ENCODE measurements around the gene HLA-DOB. TPM values are rescaled to one million over a fixed set of nuclear protein-coding genes. Genes with fewer than 3 reads are reported as not detected.
A peak's percentile ranks its signal among the peaks of the same experiment; 100 is the strongest.
"Not testable (repeated sequence)": the region's sequence is repeated elsewhere in the genome, so short reads cannot be mapped to it uniquely, and the experiment has no call there.

Gene HLA-DOB
- polyA plus RNA-seq, 2 donors, result 0.75 to 1.9 TPM

DNA sequence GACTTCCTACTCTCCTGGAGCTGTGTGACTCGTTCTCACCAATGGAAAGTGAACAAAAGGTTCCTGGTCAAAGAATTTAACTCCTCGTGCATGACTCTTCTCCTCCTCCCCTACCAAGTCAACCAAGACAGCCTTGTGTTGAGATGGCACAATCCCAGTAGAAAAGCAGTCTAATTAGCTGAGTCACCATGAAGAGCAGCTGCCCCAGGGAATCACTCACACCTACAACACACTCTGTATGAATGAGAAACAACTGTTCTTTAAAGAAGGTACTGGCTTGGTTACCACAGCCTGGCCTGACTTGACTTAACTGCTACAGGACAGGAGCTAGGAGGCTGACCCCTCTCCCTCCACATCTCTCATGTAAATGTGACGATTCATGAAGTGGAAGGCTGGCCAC, 2.9 kb upstream of the HLA-DOB start:
- peak overlapping the region; percentile 59 to 61 for H3K27ac ChIP-seq (ENCODE audit: low read depth in 2 of 2, low read length in 1 of 2)
- no peaks in the 10 kb centered on the region for H3K9me3 ChIP-seq (ENCODE audit: control insufficient read depth in 2 of 2, insufficient read depth in 1 of 2, low read depth in 1 of 2, low read length in 1 of 2)
- 50 to 57% methylated on average over 3 of the region's 3 CpGs for WGBS, 2 donors
- H3K4me1 ChIP-seq (ENCODE audit: control insufficient read depth in 2 of 2, insufficient read depth in 2 of 2, low read length in 1 of 2), result peaks cover 0 to 8% of the 10 kb centered on the region in 2 donors
- H3K36me3 ChIP-seq (ENCODE audit: control insufficient read depth in 2 of 2, insufficient read depth in 2 of 2, low read length in 1 of 2), result no peaks in the 10 kb centered on the region
- no peak overlapping the region for H3K4me3 ChIP-seq (ENCODE audit: low read depth in 1 of 2, low read length in 2 of 2)
- H3K27me3 ChIP-seq (ENCODE audit: control insufficient read depth in 1 of 2, insufficient read depth in 2 of 2, low read length in 2 of 2), result no peaks in the 10 kb centered on the region

DNA sequence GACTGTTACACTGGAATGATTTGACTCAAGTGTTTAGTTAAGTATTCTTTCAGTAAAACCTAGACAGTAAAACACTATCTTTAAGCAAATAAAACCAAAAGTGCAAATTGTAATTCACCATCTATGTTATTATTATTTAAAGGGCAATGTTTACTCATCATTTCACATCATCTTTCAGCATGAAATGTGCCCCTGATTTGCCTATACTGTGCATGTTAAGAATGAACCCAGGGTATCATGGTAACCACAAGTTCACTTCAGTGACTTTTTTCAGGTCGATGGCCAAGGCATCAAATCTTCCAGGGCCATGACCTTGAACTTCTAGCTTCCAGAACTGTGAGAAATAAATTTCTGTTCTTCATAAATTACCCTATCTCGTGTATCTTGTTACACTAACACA, 2.1 kb upstream of the HLA-DOB start:
- H3K4me1 ChIP-seq (ENCODE audit: control insufficient read depth in 2 of 2, insufficient read depth in 2 of 2, low read length in 1 of 2), result peaks cover 0 to 8% of the 10 kb centered on the region in 2 donors

DNA sequence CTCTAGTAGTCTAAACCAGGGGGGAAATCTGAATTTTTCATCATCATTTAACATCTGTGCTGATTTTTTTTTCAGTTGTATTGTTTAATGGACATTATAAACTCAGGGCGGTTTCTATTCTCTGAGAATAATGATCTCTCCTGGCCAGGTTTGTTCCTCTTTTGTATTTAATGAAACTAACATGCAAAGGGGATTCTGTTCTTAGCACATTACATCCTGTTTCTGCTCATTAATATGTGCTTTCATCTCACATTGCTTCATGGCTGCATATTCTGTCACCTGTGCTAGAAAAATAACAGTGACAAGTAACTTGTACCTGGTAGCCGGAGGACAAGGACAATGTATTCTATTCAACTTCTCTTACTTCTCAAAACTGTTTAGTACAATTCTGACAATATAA, 806 bp downstream of the HLA-DOB start:
- Histone ChIP-seq H3K36me3 (ENCODE audit: control insufficient read depth in 2 of 2, insufficient read depth in 2 of 2, low read length in 1 of 2) (no peaks in the 10 kb centered on the region), H3K9me3 (ENCODE audit: control insufficient read depth in 2 of 2, insufficient read depth in 1 of 2, low read depth in 1 of 2, low read length in 1 of 2) (no peaks in the 10 kb centered on the region), H3K4me3 (ENCODE audit: low read depth in 1 of 2, low read length in 2 of 2) (no peak overlapping the region), H3K27ac (ENCODE audit: low read depth in 2 of 2, low read length in 1 of 2) (peak overlapping the region in 1 of 2 donors; percentile 91), H3K4me1 (ENCODE audit: control insufficient read depth in 2 of 2, insufficient read depth in 2 of 2, low read length in 1 of 2) (peaks cover 0 to 8% of the 10 kb centered on the region in 2 donors), H3K27me3 (ENCODE audit: control insufficient read depth in 1 of 2, insufficient read depth in 2 of 2, low read length in 2 of 2) (no peaks in the 10 kb centered on the region)
- WGBS, 2 donors, result 80 to 87% methylated on average over 2 of the region's 2 CpGs

More for the DNA sequence above, 2.1 kb upstream of the HLA-DOB start:
- Histone ChIP-seq H3K9me3 (ENCODE audit: control insufficient read depth in 2 of 2, insufficient read depth in 1 of 2, low read depth in 1 of 2, low read length in 1 of 2) (no peaks in the 10 kb centered on the region), H3K27me3 (ENCODE audit: control insufficient read depth in 1 of 2, insufficient read depth in 2 of 2, low read length in 2 of 2) (no peaks in the 10 kb centered on the region), H3K4me3 (ENCODE audit: low read depth in 1 of 2, low read length in 2 of 2) (no peak overlapping the region), H3K36me3 (ENCODE audit: control insufficient read depth in 2 of 2, insufficient read depth in 2 of 2, low read length in 1 of 2) (no peaks in the 10 kb centered on the region), H3K27ac (ENCODE audit: low read depth in 2 of 2, low read length in 1 of 2) (no peak overlapping the region)
- WGBS, 2 donors, result 77 to 79% methylated on average over 2 of the region's 2 CpGs

DNA sequence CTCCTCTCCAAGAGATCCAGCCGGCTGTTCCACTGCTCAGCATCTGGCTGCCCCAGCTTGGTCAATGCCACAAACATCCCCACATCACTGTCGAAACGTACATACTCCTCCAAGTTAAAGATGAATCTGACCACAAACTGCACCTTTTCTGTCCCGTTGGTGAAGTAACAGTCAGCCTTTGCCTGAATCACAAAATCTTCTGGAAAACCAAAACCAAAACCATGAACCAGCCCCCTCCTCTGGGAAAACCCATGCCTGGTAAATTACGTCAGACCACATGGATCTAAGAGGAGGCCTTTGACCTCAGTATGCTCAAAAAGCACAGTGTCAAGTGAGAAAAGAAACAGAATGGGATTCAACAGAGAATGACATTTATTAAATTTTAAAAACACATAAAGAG, 1.7 kb downstream of the HLA-DOB start:
- H3K4me3 ChIP-seq (ENCODE audit: low read depth in 1 of 2, low read length in 2 of 2), result no peak overlapping the region
- no peaks in the 10 kb centered on the region for H3K9me3 ChIP-seq (ENCODE audit: control insufficient read depth in 2 of 2, insufficient read depth in 1 of 2, low read depth in 1 of 2, low read length in 1 of 2)
- peaks cover 0 to 6% of the 10 kb centered on the region in 2 donors for H3K4me1 ChIP-seq (ENCODE audit: control insufficient read depth in 2 of 2, insufficient read depth in 2 of 2, low read length in 1 of 2)
- H3K36me3 ChIP-seq (ENCODE audit: control insufficient read depth in 2 of 2, insufficient read depth in 2 of 2, low read length in 1 of 2), result no peaks in the 10 kb centered on the region
- WGBS, 2 donors, result 76 to 82% methylated on average over 5 of the region's 5 CpGs
- no peaks in the 10 kb centered on the region for H3K27me3 ChIP-seq (ENCODE audit: control insufficient read depth in 1 of 2, insufficient read depth in 2 of 2, low read length in 2 of 2)
- H3K27ac ChIP-seq (ENCODE audit: low read depth in 2 of 2, low read length in 1 of 2), result no peak overlapping the region

DNA sequence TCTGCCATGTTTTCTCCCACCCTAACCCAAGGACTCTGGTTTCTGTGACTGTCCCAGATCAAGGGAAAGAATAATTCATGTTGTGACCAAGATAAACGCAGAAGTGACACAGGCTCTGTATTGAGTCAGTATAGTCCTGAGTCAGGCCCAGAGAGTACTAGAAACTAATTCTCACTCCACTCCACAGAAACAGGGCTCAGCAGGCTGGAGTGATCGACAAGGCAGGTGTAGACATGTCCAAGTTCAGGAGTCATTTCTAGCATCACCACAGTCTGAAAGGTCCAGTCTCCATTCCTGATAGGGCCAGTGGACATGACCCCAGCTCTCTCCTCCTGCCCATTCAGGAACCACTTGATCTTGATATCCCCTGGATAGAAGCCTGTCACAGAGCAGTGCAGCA, 2.7 kb downstream of the HLA-DOB start:
- H3K27me3 ChIP-seq (ENCODE audit: control insufficient read depth in 1 of 2, insufficient read depth in 2 of 2, low read length in 2 of 2), result no peaks in the 10 kb centered on the region
- no peak overlapping the region for H3K4me3 ChIP-seq (ENCODE audit: low read depth in 1 of 2, low read length in 2 of 2)
- no peaks in the 10 kb centered on the region for H3K36me3 ChIP-seq (ENCODE audit: control insufficient read depth in 2 of 2, insufficient read depth in 2 of 2, low read length in 1 of 2)
- peaks cover 0 to 3% of the 10 kb centered on the region in 2 donors for H3K4me1 ChIP-seq (ENCODE audit: control insufficient read depth in 2 of 2, insufficient read depth in 2 of 2, low read length in 1 of 2)
- no peaks in the 10 kb centered on the region for H3K9me3 ChIP-seq (ENCODE audit: control insufficient read depth in 2 of 2, insufficient read depth in 1 of 2, low read depth in 1 of 2, low read length in 1 of 2)
- H3K27ac ChIP-seq (ENCODE audit: low read depth in 2 of 2, low read length in 1 of 2), result peak overlapping the region; percentile 3 to 24
- WGBS, 2 donors, result 71 to 78% methylated on average over 2 of the region's 2 CpGs

DNA sequence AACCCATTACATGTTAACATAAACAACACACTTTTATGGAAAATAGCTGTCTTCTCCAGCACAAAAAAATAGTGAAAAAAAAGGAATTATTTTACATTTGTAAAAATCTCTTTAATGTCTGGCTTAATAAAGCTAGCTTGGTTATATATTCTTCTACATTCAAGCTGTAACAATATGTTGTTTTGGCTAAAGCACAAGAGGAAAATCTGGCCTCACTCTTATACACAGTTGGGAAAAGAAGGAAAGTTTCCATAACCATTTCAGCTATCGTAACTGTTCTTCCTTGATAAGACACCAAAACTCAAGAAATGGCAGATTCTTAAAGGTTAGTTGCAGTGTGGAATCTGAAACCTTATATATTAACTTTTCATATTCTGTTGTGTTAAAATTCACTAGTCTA, 7.6 kb downstream of the HLA-DOB start:
- H3K4me1 ChIP-seq (ENCODE audit: control insufficient read depth in 2 of 2, insufficient read depth in 2 of 2, low read length in 1 of 2), result no peaks in the 10 kb centered on the region
- no peak overlapping the region for H3K4me3 ChIP-seq (ENCODE audit: low read depth in 1 of 2, low read length in 2 of 2)
- no peaks in the 10 kb centered on the region for H3K36me3 ChIP-seq (ENCODE audit: control insufficient read depth in 2 of 2, insufficient read depth in 2 of 2, low read length in 1 of 2)
- WGBS, 2 donors, result 11 to 37% methylated on average over 1 of the region's 1 CpG
- no peaks in the 10 kb centered on the region for H3K27me3 ChIP-seq (ENCODE audit: control insufficient read depth in 1 of 2, insufficient read depth in 2 of 2, low read length in 2 of 2)
- no peak overlapping the region for H3K27ac ChIP-seq (ENCODE audit: low read depth in 2 of 2, low read length in 1 of 2)
- H3K9me3 ChIP-seq (ENCODE audit: control insufficient read depth in 2 of 2, insufficient read depth in 1 of 2, low read depth in 1 of 2, low read length in 1 of 2), result no peaks in the 10 kb centered on the region

DNA sequence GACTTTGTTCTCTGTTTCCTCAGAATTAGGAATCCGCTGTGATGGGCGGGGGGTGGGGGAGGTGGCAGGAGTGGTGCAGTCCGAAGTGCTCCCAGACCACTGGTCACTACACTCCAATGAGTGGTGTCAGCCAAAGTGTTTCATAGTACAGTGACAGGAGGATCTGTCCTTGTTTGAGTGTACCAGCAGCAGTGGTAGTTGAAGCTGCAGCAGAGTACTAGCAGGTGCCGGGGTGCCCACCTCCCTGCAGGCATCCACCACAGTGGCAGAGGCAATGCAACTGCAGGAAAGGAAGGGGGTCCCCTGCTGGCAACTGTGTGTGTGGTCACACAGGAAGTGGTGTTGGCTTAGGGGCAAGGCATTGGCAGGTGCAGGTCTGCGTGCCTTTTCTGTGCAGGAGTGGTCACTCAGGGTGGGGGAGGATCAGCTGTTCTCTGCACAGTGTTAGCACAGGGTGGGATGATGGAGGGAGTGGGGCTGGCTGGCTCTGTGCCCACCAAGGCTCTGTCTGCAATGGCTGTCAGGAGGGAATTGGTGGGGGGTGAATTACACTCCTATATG, 9.7 kb downstream of the HLA-DOB start:
- H3K4me3 ChIP-seq (ENCODE audit: low read depth in 1 of 2, low read length in 2 of 2), result no peak overlapping the region
- H3K27me3 ChIP-seq (ENCODE audit: control insufficient read depth in 1 of 2, insufficient read depth in 2 of 2, low read length in 2 of 2), result no peaks in the 10 kb centered on the region
- 82 to 85% methylated on average over 5 of the region's 5 CpGs for WGBS, 2 donors
- H3K9me3 ChIP-seq (ENCODE audit: control insufficient read depth in 2 of 2, insufficient read depth in 1 of 2, low read depth in 1 of 2, low read length in 1 of 2), result no peaks in the 10 kb centered on the region
- H3K36me3 ChIP-seq (ENCODE audit: control insufficient read depth in 2 of 2, insufficient read depth in 2 of 2, low read length in 1 of 2), result no peaks in the 10 kb centered on the region
- H3K4me1 ChIP-seq (ENCODE audit: control insufficient read depth in 2 of 2, insufficient read depth in 2 of 2, low read length in 1 of 2), result no peaks in the 10 kb centered on the region
- H3K27ac ChIP-seq (ENCODE audit: low read depth in 2 of 2, low read length in 1 of 2), result no peak overlapping the region

DNA sequence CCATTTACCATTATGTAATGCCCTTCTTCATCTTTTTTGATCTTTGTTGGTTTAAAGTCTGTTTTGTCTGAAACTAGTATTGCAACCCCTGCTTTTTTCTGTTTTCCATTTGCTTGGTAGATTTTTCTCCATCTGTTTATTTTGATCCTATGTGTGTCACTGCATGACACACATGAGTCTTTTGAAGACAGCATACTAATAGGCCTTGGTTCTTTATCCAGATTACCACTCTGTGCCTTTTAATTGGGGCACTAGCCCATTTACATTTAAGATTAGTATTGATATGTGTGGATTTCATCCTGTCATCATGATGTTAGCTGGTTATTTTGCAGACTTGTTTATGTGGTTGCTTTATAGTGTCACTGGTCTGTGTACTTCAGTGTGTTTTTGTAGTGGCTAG, 11.4 kb downstream of the HLA-DOB start:
- H3K36me3 ChIP-seq (ENCODE audit: control insufficient read depth in 2 of 2, insufficient read depth in 2 of 2, low read length in 1 of 2); H3K27me3 ChIP-seq (ENCODE audit: control insufficient read depth in 1 of 2, insufficient read depth in 2 of 2, low read length in 2 of 2); H3K4me1 ChIP-seq (ENCODE audit: control insufficient read depth in 2 of 2, insufficient read depth in 2 of 2, low read length in 1 of 2); H3K4me3 ChIP-seq (ENCODE audit: low read depth in 1 of 2, low read length in 2 of 2); H3K9me3 ChIP-seq (ENCODE audit: control insufficient read depth in 2 of 2, insufficient read depth in 1 of 2, low read depth in 1 of 2, low read length in 1 of 2); H3K27ac ChIP-seq (ENCODE audit: low read depth in 2 of 2, low read length in 1 of 2): not testable (repeated sequence)

DNA sequence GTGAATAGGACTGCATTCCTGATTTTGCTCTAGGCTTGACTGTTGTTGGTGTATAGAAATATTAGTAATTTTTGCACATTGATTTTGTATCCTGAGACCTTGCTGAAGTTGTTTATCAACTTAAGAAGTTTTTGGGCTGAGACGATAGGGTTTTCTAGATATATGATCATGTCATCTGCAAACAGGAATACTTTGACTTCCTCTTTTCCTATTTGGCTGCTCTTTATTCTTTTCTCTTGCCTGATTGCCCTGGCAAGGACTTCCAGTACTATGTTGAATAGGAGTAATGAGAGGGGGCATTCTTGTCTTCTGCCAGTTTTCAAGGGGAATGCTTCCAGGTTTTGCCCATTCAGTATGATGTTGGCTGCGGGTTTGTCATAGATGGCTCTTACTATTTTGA, 13.4 kb downstream of the HLA-DOB start:
- Histone ChIP-seq H3K9me3 (ENCODE audit: control insufficient read depth in 2 of 2, insufficient read depth in 1 of 2, low read depth in 1 of 2, low read length in 1 of 2) (peaks cover 0 to 2% of the 10 kb centered on the region in 2 donors), H3K27me3 (ENCODE audit: control insufficient read depth in 1 of 2, insufficient read depth in 2 of 2, low read length in 2 of 2) (no peaks in the 10 kb centered on the region), H3K4me1 (ENCODE audit: control insufficient read depth in 2 of 2, insufficient read depth in 2 of 2, low read length in 1 of 2) (no peaks in the 10 kb centered on the region), H3K27ac (ENCODE audit: low read depth in 2 of 2, low read length in 1 of 2) (no peak overlapping the region), H3K36me3 (ENCODE audit: control insufficient read depth in 2 of 2, insufficient read depth in 2 of 2, low read length in 1 of 2) (no peaks in the 10 kb centered on the region), H3K4me3 (ENCODE audit: low read depth in 1 of 2, low read length in 2 of 2) (no peak overlapping the region)
- 47 to 74% methylated on average over 2 of the region's 2 CpGs for WGBS, 2 donors

DNA sequence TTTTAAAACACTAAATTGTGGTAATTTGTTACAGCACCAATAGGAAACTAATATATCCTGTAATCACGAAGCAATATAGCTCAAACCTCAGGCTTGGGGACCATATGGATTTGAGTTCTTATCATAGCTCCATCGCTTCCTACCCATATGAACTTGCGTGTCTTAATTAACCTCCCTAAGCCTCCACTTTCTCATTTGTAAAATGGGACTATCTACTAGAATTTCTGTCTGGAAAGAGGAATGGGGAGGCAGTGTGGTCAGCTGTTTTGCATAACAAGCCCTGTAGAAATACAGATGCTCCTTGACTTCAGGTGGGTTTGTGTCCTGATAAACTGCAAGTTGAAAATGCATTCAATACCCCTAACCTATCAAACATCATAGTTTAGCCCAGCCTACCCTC, 17.1 kb downstream of the HLA-DOB start:
- Histone ChIP-seq H3K36me3 (ENCODE audit: control insufficient read depth in 2 of 2, insufficient read depth in 2 of 2, low read length in 1 of 2) (no peaks in the 10 kb centered on the region), H3K27me3 (ENCODE audit: control insufficient read depth in 1 of 2, insufficient read depth in 2 of 2, low read length in 2 of 2) (no peaks in the 10 kb centered on the region), H3K9me3 (ENCODE audit: control insufficient read depth in 2 of 2, insufficient read depth in 1 of 2, low read depth in 1 of 2, low read length in 1 of 2) (peaks cover 0 to 2% of the 10 kb centered on the region in 2 donors), H3K4me1 (ENCODE audit: control insufficient read depth in 2 of 2, insufficient read depth in 2 of 2, low read length in 1 of 2) (no peaks in the 10 kb centered on the region), H3K27ac (ENCODE audit: low read depth in 2 of 2, low read length in 1 of 2) (no peak overlapping the region), H3K4me3 (ENCODE audit: low read depth in 1 of 2, low read length in 2 of 2) (no peak overlapping the region)
- WGBS, 2 donors, result 77 to 85% methylated on average over 3 of the region's 3 CpGs
